SK-N-SH (cell line): Measurements from ENCODE around the gene TMEM170A. TPM values are rescaled to one million over a fixed set of nuclear protein-coding genes. Genes with fewer than 3 reads are reported as not detected.

Source experiments
- polyA plus RNA-seq, 3 experiments: library from polyadenylated mRNA; depleted of rRNA; stranded (reverse); fragments of >200 nt; gene quantifications; 2 replicates each; pipeline ENCODE4 v1.2.3, GENCODE V29; 2012
- small RNA-seq, 7 experiments: library from RNA; depleted of rRNA; stranded (forward); fragments of <200 nt; gene quantifications; one replicate each; pipeline ENCODE3, GENCODE V24; 2012

TMEM170A gene
- polyA plus RNA-seq, 1 of the 3 experiments (the other 2 are of a cell fraction) = 9.2 TPM

Small RNA genes lying within 50 kb of the gene (small RNA-seq; reads per million reads assigned to genes)
- 0 reads per million in 7 experiments for gene RF00598

Other genes with a start within 250 kb of the TMEM170A start
- gene CTRB1, start 245.7 kb downstream of the TMEM170A start, polyA plus RNA-seq (2012; rRNA removed) = not detected in 2 replicates
- 29.2 and 45.1 TPM in 2 replicates for gene BCAR1, start 213.1 kb downstream of the TMEM170A start, polyA plus RNA-seq (2012; rRNA removed)
- gene CFDP1, start 31.2 kb downstream of the TMEM170A start, polyA plus RNA-seq (2012; rRNA removed) = 37.9 and 46.0 TPM in 2 replicates
- gene CHST6, start 30.8 kb upstream of the TMEM170A start, polyA plus RNA-seq (2012; rRNA removed) = 0.26 and 0.30 TPM in 2 replicates
- 0.18 and 0.49 TPM in 2 replicates for gene CHST5, start 71.4 kb upstream of the TMEM170A start, polyA plus RNA-seq (2012; rRNA removed)
- 18.1 and 30.9 TPM in 2 replicates for gene TMEM231, start 91.6 kb upstream of the TMEM170A start, polyA plus RNA-seq (2012; rRNA removed)
- 135 and 143 TPM in 2 replicates for gene GABARAPL2, start 101.7 kb upstream of the TMEM170A start, polyA plus RNA-seq (2012; rRNA removed)
- 51.1 and 67.7 TPM in 2 replicates for gene ADAT1, start 158.6 kb upstream of the TMEM170A start, polyA plus RNA-seq (2012; rRNA removed)
- gene KARS1, start 183.0 kb upstream of the TMEM170A start, polyA plus RNA-seq (2012; rRNA removed) = 134 and 148 TPM in 2 replicates
- 31.6 and 32.0 TPM in 2 replicates for gene TERF2IP, start 183.1 kb upstream of the TMEM170A start, polyA plus RNA-seq (2012; rRNA removed)
- not detected in 2 replicates for gene CPHXL2, start 212.3 kb upstream of the TMEM170A start, polyA plus RNA-seq (2012; rRNA removed)
- not detected in 2 replicates for gene DUXB, start 236.8 kb upstream of the TMEM170A start, polyA plus RNA-seq (2012; rRNA removed)